Measurements from ENCODE around the gene TLCD2. TPM values are rescaled to one million over a fixed set of nuclear protein-coding genes. Genes with fewer than 3 reads are reported as not detected.

The TLCD2 gene
- total and polyA plus RNA-seq, 2 of the 13 experiments (the other 11 are each of a cell fraction or from before 2014, with no cell fraction given) = 0.90 to 1.1 TPM

GRCh38 chr17:1716912-1717695 lies 6.9 kb upstream of the TLCD2 start (continued):
- TF ChIP-seq MAZ (IDR thresholded peaks at IDR 0.05; ENCODE audit: borderline replicate concordance, low read depth, low read length) (peak; percentile 35; the same call in 1 of the 2 replicates), MAZ (CRISPR knock-in tag; IDR thresholded peaks at IDR 0.05; ENCODE audit: low read depth) (no peak), SMAD1 (CRISPR knock-in tag; IDR thresholded peaks at IDR 0.05; ENCODE audit: borderline replicate concordance, low read depth) (no peak), JUNB (CRISPR knock-in tag; IDR thresholded peaks at IDR 0.05; ENCODE audit: borderline replicate concordance) (no peak), ZNF230 (CRISPR knock-in tag; IDR thresholded peaks at IDR 0.05) (no peak; the same call in 1 of the 2 replicates), SOX6 (IDR thresholded peaks at IDR 0.05) (no peak), SOX6 (CRISPR knock-in tag; IDR thresholded peaks at IDR 0.05) (no peak), MEF2D (CRISPR knock-in tag; IDR thresholded peaks at IDR 0.05) (no peak), MIER2 (CRISPR knock-in tag; IDR thresholded peaks at IDR 0.05) (no peak), TEAD3 (CRISPR knock-in tag; optimal IDR thresholded peaks at IDR 0.05; ENCODE audit: borderline replicate concordance) (no peak), MZF1 (CRISPR knock-in tag; IDR thresholded peaks at IDR 0.05; ENCODE audit: borderline replicate concordance) (no peak), ZNF619 (CRISPR knock-in tag; IDR thresholded peaks at IDR 0.05) (no peak), ZNF337 (CRISPR knock-in tag; IDR thresholded peaks at IDR 0.05; ENCODE audit: borderline replicate concordance, low read depth) (0 out of 2 replicates have a peak, but pooled peaks have one; percentile 48), ZFP62 (CRISPR knock-in tag; IDR thresholded peaks at IDR 0.05) (no peak), SYNCRIP (IDR thresholded peaks at IDR 0.05; ENCODE audit: insufficient read depth, low read depth, low read length) (no peak), TBX2 (CRISPR knock-in tag; IDR thresholded peaks at IDR 0.05; ENCODE audit: borderline replicate concordance) (no peak; the same call in 1 of the 2 replicates), ZNF83 (CRISPR knock-in tag; IDR thresholded peaks at IDR 0.05; ENCODE audit: borderline replicate concordance) (no peak), ZFP37 (CRISPR knock-in tag; IDR thresholded peaks at IDR 0.05; ENCODE audit: borderline replicate concordance) (no peak), ZNF136 (CRISPR knock-in tag; IDR thresholded peaks at IDR 0.05; ENCODE audit: low read depth) (no peak), MAF1 (CRISPR knock-in tag; IDR thresholded peaks at IDR 0.05; ENCODE audit: borderline replicate concordance) (no peak), ZNF674 (CRISPR knock-in tag; IDR thresholded peaks at IDR 0.05; ENCODE audit: low read depth) (no peak), TMF1 (CRISPR knock-in tag; IDR thresholded peaks at IDR 0.05; ENCODE audit: low read depth) (no peak), ZNF354B (CRISPR knock-in tag; IDR thresholded peaks at IDR 0.05) (no peak), KDM3A (CRISPR knock-in tag; IDR thresholded peaks at IDR 0.05; ENCODE audit: low read depth) (no peak), CEBPG (CRISPR knock-in tag; IDR thresholded peaks at IDR 0.05) (no peak), ZNF615 (CRISPR knock-in tag; IDR thresholded peaks at IDR 0.05; ENCODE audit: borderline replicate concordance) (no peak)
- TF ChIP-seq, protein P1, sequence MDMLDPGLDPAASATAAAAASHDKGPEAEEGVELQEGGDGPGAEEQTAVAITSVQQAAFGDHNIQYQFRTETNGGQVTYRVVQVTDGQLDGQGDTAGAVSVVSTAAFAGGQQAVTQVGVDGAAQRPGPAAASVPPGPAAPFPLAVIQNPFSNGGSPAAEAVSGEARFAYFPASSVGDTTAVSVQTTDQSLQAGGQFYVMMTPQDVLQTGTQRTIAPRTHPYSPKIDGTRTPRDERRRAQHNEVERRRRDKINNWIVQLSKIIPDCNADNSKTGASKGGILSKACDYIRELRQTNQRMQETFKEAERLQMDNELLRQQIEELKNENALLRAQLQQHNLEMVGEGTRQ (IDR thresholded peaks at IDR 0.05; ENCODE audit: low read depth, low read length) = peak; percentile 72
- TF ChIP-seq, protein P1 (CRISPR knock-in tag; IDR thresholded peaks at IDR 0.05; ENCODE audit: borderline replicate concordance) = no peak; the same call in 1 of the 2 replicates
- TF ChIP-seq, protein P2, sequence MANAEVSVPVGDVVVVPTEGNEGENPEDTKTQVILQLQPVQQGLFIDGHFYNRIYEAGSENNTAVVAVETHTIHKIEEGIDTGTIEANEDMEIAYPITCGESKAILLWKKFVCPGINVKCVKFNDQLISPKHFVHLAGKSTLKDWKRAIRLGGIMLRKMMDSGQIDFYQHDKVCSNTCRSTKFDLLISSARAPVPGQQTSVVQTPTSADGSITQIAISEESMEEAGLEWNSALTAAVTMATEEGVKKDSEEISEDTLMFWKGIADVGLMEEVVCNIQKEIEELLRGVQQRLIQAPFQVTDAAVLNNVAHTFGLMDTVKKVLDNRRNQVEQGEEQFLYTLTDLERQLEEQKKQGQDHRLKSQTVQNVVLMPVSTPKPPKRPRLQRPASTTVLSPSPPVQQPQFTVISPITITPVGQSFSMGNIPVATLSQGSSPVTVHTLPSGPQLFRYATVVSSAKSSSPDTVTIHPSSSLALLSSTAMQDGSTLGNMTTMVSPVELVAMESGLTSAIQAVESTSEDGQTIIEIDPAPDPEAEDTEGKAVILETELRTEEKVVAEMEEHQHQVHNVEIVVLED (CRISPR knock-in tag; IDR thresholded peaks at IDR 0.05; ENCODE audit: borderline replicate concordance) = no peak

Data from HepG2 (cell line).